Measurements from ENCODE around the gene RHOU.
"Not testable (repeated sequence)": the region's sequence is repeated elsewhere in the genome, so short reads cannot be mapped to it uniquely, and the experiment has no call there.

The RHOU gene

DNA sequence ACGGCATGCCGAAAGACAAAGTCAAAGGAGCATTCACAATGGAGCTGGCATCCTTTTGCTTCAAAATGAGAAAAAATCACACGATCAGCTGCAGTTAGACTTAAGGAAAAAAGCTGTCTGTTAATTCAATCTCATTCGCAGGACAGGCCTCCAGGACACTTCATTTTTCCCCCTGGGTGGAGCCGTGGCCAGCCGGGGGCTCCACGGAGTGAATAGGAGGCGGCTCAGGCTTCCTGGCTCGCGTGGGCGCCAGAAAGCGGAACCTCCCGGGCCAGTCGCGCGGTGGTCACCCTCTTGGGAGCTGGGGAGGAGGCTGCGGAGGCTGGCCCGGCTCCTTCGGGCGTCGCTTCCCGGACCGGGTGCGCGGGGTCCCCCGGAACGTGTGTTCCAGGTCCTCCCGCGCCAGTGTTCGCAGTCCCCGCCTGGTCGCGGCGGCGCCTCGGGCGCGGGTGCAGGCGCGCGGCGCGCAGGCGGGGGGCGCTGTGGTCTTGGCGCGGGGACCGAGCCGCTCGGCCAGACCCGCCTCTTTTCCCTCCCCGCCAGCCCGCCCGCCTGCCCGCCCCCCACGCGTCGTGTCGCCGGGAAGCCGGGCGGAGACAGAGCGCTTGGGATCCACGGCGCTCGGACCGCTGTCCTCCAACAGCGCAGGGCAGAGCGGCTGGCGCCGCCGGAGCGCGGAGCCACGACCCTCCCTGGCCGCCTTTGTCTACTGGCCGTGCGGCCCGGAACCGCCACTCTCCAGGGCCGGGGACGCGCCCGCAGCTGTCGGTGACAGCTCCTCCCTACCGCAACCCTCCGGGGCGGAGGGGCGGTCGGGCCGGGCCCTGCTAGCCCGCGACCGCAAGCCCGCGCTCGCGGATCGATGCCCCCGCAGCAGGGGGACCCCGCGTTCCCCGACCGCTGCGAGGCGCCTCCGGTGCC is at the start of gene RHOU:
Gene RHOU, plus strand, starts transcription at position 599 of the 921 bp plus-strand sequence. Its CDS starts 264 bp downstream, at position 863.
- H3K27me3 Mint-ChIP-seq, result peaks cover 34% of the 10 kb centered on the region
- peak within 1 kb of the TSS; percentile 76 for H3K4me3 Mint-ChIP-seq
- H3K9me3 Mint-ChIP-seq, result no peaks in the 10 kb centered on the region
- H3K36me3 Mint-ChIP-seq (ENCODE audit: low read depth), result no peaks in the 10 kb centered on the region
- ATAC-seq, result peak; percentile 83
- H3K27ac Mint-ChIP-seq, result peak within 1 kb of the TSS; percentile 19
- peak; percentile 68 for DNase-seq
- H3K4me1 Mint-ChIP-seq, result peaks cover 7% of the 10 kb centered on the region

DNA sequence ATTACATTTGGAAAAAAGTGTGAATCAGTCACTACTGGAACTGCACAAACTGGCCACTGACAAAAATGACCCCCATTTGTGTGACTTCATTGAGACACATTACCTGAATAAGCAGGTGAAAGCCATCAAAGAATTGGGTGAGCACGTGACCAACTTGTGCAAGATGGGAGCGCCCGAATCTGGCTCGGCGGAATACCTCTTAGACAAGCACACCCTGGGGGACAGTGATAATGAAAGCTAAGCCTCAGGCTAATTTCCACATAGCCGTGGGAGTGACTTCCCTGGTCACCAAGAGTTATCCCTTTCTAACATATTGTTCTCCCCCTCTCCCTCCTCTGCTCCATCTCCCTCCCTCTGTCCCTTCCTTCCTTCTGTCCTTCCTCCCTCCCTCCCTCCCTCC is 47.7 kb upstream of the RHOU start:
- Mint-ChIP-seq H3K4me3 (no peak overlapping the region), H3K27me3 (peaks cover 19% of the 10 kb centered on the region), H3K27ac (no peak overlapping the region), H3K9me3 (no peaks in the 10 kb centered on the region), H3K4me1 (no peaks in the 10 kb centered on the region), H3K36me3 (ENCODE audit: low read depth) (no peaks in the 10 kb centered on the region)
- DNase-seq (no peak), ATAC-seq (no peak)

DNA sequence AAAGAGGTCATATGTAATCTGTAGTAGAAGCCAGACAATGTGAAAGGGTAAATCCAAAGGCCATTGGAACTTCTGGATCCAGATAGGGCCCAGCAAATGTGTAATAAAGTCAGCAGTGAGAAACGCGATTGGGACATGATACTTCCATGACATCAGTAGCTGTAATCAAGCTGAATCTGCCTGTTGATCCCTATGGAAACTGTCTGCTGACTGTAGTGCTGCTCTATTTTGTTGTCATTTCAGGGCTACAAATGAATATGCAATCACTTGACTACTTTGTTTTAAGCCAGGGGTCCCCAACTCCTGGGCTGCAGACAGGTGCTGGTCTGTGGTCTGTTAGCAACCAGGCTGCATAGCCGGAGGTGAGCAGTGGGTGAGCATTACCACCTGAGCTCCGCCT is 46.0 kb upstream of the RHOU start:
- Mint-ChIP-seq H3K9me3 (no peaks in the 10 kb centered on the region), H3K4me1 (no peaks in the 10 kb centered on the region), H3K27me3 (peaks cover 11% of the 10 kb centered on the region), H3K4me3 (no peak overlapping the region), H3K27ac (no peak overlapping the region), H3K36me3 (ENCODE audit: low read depth) (no peaks in the 10 kb centered on the region)
- ATAC-seq (no peak), DNase-seq (no peak)

DNA sequence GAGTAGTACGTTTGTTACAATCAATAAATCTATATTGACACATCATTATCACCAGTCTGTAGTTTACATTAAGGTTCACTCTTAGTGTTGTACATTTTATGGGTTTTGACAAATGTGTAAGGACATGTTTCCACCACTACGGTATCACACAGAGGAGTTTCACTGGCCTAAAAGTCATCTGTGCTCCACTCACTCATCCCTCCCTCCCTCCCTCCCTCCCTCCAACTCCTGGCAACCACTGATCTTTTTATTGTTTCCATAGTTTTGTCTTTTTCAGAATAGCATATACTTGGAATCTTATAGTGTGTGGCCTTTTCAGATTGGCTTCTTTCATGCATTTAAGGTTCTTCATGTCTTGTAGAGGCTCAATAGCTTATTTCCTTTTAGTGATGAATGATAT is 44.1 kb upstream of the RHOU start:
- DNase-seq (no peak), ATAC-seq (no peak)
- H3K27me3 Mint-ChIP-seq, result peaks cover 11% of the 10 kb centered on the region
- no peaks in the 10 kb centered on the region for H3K9me3 Mint-ChIP-seq
- no peak overlapping the region for H3K4me3 Mint-ChIP-seq
- no peak overlapping the region for H3K27ac Mint-ChIP-seq
- H3K36me3 Mint-ChIP-seq (ENCODE audit: low read depth), result no peaks in the 10 kb centered on the region
- H3K4me1 Mint-ChIP-seq, result peaks cover 9% of the 10 kb centered on the region

DNA sequence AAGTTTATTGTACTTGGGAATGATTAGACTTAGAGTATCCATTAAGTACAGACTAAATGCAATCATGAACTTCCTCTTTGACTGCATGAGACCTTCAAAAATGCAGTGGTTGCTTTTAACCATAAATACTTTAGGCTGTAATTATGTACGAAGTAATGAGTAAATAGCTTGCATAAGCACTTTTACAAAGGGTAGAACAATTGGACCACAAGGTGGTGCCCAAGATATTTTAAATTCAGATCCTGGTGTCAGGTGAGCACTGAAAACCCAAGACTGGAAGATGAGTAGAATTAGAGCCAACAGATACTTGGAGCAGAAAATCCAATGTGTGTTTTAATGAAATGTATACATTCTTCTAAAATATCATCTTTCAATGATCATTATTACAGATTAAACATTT is 43.4 kb upstream of the RHOU start:
- no peak overlapping the region for H3K4me3 Mint-ChIP-seq
- H3K9me3 Mint-ChIP-seq, result no peaks in the 10 kb centered on the region
- peaks cover 11% of the 10 kb centered on the region for H3K27me3 Mint-ChIP-seq
- no peak overlapping the region for H3K27ac Mint-ChIP-seq
- H3K36me3 Mint-ChIP-seq (ENCODE audit: low read depth), result no peaks in the 10 kb centered on the region
- DNase-seq (no peak), ATAC-seq (no peak)
- peaks cover 9% of the 10 kb centered on the region for H3K4me1 Mint-ChIP-seq

DNA sequence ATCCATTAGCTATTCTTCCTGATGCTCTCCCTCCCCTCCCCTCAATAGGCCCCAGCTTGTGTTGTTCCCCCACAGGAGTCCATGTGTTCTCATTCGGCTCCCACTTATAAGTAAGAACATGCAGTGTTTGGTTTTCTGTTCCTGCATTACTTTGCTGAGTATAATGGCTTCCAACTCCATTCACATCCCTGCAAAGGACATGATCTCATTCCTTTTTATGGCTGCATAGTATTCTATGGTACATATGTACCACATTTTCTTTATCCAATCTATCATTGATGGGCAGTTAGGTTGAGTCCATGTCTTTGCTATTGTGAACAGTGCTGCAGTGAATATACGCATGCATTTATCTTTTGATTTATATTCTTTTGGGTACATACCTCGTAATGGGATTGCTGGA is 40.8 kb upstream of the RHOU start:
- not testable (repeated sequence) for H3K27me3 Mint-ChIP-seq; H3K36me3 Mint-ChIP-seq (ENCODE audit: low read depth); H3K9me3 Mint-ChIP-seq; ATAC-seq; H3K4me3 Mint-ChIP-seq; H3K4me1 Mint-ChIP-seq; DNase-seq; H3K27ac Mint-ChIP-seq

DNA sequence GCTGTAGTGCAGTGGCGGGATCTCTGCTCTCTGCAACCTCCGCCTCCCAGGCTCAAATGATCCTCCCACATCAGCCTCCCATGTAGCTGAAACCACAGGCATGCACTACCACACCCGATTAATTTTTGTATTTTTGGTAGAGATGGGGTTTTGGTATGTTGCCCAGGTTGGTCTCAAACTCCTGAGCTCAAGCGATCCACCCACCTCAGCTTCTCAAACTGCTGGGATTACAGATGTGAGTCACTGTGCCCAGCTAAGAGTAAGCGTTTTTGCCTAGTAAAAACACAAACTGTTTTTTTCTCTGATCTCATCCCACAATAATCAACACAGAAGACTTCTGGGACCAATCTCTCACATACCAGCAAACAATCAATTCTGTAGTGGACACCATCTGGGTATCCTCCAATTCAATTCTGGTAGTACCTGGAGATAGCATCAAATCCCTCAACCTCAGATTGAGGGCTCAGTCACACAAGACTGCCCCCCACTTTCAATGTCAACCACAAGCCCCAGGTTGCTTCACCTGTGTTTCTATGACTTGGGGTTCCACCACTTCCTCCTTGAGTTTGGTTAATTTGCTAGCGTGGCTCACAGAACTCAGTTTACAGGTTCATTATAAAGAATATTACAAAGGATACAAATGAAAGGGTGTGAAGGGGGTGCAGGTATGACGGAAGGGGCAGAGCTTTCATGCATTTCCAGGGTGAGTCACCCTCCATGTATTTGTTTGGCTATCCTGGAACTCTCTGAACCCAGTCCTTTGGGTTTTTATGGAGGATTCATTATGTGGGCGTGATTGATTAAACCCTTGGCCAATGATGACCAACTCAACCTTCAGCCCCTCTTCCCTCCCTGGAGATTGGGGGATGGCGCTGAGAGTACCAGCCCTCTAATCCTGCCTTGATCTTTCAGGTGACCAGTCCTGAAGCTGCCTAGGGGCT is 40.0 kb upstream of the RHOU start:
- H3K36me3 Mint-ChIP-seq (ENCODE audit: low read depth), result no peaks in the 10 kb centered on the region
- H3K4me3 Mint-ChIP-seq, result no peak overlapping the region
- H3K4me1 Mint-ChIP-seq, result peaks cover 9% of the 10 kb centered on the region
- ATAC-seq (peak; percentile 24), DNase-seq (no peak)
- no peaks in the 10 kb centered on the region for H3K27me3 Mint-ChIP-seq
- no peaks in the 10 kb centered on the region for H3K9me3 Mint-ChIP-seq
- H3K27ac Mint-ChIP-seq, result no peak overlapping the region

DNA sequence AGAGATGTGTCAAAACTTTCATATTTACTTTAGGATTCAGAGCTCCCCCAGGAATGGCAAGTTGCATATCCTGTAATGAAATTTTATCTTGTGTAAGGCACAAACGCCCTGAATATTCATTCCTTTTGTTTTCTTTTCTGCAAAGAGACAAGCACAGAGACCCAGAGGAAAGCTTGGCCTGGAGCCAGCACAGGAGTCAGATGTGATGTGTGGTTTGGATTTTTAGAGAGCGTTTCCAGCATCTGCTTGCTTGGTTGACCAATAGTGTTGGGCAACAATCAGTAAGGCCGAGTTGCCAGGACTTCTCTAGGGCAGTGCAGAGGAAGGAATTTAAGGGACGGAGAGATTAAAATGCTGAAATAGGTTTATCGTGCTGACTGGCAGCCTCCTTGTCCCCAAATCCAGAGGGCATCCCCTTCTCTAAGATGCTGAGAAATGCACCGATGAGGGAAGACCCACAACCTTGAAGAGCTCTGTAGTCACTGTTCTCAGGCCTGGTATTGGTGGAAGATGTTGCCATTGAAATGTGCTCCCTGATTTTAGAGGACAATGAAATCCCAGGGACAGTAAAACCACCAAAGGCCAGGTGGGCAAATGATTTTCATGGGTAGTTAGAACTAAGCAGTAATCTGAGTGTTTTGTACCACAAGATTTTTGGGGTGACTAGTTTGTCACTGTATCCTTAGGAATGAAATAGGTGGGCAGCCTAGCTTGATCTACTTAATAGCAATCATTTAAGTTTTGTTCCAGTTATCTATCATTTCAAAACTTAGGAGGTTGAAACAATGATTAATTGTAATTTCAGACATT is 37.9 kb upstream of the RHOU start:
- ATAC-seq (no peak), DNase-seq (no peak)
- Mint-ChIP-seq H3K27ac (no peak overlapping the region), H3K4me3 (no peak overlapping the region), H3K27me3 (no peaks in the 10 kb centered on the region), H3K36me3 (ENCODE audit: low read depth) (no peaks in the 10 kb centered on the region), H3K4me1 (peaks cover 9% of the 10 kb centered on the region), H3K9me3 (no peaks in the 10 kb centered on the region)

DNA sequence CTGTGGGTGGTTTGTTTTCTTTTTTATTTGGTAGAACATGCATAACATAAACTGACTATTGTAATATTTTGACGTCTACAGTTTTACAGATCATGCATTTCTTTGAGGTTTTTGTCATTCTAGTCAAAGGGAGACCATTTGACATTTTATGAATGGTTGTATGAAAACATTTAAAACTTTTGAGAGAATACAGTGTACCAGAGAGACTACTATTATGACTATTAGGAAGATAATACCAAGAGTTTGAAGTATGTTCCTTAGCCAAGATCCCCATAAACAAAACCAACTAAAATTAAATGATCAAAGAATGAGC is 37.3 kb upstream of the RHOU start:
- H3K36me3 Mint-ChIP-seq (ENCODE audit: low read depth), result no peaks in the 10 kb centered on the region
- H3K27me3 Mint-ChIP-seq, result no peaks in the 10 kb centered on the region
- H3K9me3 Mint-ChIP-seq, result peaks cover 5% of the 10 kb centered on the region
- peaks cover 9% of the 10 kb centered on the region for H3K4me1 Mint-ChIP-seq
- ATAC-seq, result no peak
- no peak overlapping the region for H3K27ac Mint-ChIP-seq
- no peak for DNase-seq
- H3K4me3 Mint-ChIP-seq, result no peak overlapping the region

DNA sequence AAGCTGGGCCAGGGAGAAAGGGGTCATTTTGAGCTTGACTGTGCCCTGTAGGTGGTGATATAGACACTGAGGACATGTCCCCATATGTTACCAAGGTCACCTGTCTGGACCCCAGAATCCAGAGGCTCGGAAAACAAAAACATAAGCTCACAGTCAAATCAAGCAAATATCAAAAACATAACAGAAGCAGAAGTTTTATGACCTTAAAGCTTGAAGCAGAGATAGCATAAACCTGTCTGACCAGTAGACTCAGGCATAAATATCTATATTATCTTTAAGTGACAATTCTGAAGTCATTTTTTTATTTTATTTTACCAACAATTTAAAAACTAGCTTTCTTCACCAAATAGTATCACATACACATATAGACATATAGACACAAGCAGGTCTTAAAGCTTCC is 32.8 kb upstream of the RHOU start:
- no peaks in the 10 kb centered on the region for H3K4me1 Mint-ChIP-seq
- no peaks in the 10 kb centered on the region for H3K27me3 Mint-ChIP-seq
- H3K36me3 Mint-ChIP-seq (ENCODE audit: low read depth), result no peaks in the 10 kb centered on the region
- H3K9me3 Mint-ChIP-seq, result peaks cover 5% of the 10 kb centered on the region
- ATAC-seq (no peak), DNase-seq (no peak)
- H3K4me3 Mint-ChIP-seq, result no peak overlapping the region
- no peak overlapping the region for H3K27ac Mint-ChIP-seq

DNA sequence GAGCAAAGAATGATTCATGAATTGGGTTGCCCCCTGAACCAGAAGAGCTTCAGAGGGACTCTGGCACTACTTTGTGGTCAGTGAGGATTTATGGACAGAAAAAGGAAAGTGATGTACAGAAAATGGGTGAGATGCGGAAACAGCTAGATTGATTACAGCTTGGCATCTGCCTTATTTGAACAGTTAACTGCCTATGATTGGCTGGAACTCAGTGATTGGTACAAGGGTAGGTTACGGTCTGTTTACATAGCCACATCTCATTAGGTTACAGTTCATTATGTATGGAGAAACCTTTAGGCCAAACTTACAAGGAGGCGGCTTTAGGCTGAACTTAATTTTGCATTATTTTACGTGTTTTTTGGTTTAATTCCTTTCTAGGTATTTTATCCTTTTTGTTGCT is 29.0 kb upstream of the RHOU start:
- H3K4me1 Mint-ChIP-seq, result no peaks in the 10 kb centered on the region
- ATAC-seq (no peak), DNase-seq (no peak)
- H3K9me3 Mint-ChIP-seq, result peaks cover 5% of the 10 kb centered on the region
- no peak overlapping the region for H3K27ac Mint-ChIP-seq
- no peaks in the 10 kb centered on the region for H3K36me3 Mint-ChIP-seq (ENCODE audit: low read depth)
- H3K4me3 Mint-ChIP-seq, result no peak overlapping the region
- peaks cover 2% of the 10 kb centered on the region for H3K27me3 Mint-ChIP-seq

DNA sequence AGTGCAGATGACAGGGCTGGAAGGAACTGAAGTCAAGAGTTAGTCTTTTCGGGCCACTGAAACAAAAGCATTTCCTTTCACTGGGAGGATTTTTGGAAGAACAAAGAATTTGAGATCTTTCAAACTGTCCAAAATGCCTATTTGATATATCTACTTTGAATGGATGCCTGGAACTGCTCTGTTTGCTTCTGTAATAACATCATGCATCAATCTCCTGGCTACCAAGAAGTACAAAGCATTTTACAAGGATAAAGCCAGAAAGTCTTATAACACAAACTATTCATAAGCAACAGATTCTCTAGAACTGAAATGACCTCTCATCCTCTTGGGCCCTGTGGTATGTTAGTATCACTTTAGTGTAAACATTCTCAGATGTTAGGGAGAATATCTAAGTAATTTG is 18.2 kb upstream of the RHOU start:
- Mint-ChIP-seq H3K4me3 (no peak overlapping the region), H3K27ac (no peak overlapping the region), H3K36me3 (ENCODE audit: low read depth) (no peaks in the 10 kb centered on the region), H3K4me1 (no peaks in the 10 kb centered on the region), H3K27me3 (peaks cover 2% of the 10 kb centered on the region), H3K9me3 (no peaks in the 10 kb centered on the region)
- no peak for DNase-seq
- no peak for ATAC-seq

DNA sequence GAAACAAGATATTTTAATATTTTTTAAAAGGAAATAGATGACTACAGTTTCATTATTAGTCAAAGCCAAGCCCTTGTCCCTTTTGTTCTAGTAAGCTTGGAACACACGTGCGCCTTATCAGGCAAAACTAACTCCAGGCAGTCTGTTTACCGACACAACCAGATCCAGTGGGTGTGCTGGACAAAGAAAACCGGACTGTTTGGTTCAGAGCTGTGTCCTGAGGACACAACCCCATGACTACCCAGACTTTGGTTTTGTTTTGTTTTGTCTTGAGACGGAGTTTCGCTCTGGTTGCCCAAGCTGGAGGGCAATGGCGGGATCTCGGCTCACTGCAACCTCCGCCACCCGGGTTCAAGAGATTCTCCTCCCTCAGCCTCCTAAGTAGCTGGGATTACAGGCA is 13.9 kb upstream of the RHOU start:
- Mint-ChIP-seq H3K36me3 (ENCODE audit: low read depth) (no peaks in the 10 kb centered on the region), H3K27ac (no peak overlapping the region), H3K27me3 (peaks cover 2% of the 10 kb centered on the region), H3K9me3 (no peaks in the 10 kb centered on the region), H3K4me1 (no peaks in the 10 kb centered on the region), H3K4me3 (no peak overlapping the region)
- ATAC-seq (no peak), DNase-seq (no peak)

DNA sequence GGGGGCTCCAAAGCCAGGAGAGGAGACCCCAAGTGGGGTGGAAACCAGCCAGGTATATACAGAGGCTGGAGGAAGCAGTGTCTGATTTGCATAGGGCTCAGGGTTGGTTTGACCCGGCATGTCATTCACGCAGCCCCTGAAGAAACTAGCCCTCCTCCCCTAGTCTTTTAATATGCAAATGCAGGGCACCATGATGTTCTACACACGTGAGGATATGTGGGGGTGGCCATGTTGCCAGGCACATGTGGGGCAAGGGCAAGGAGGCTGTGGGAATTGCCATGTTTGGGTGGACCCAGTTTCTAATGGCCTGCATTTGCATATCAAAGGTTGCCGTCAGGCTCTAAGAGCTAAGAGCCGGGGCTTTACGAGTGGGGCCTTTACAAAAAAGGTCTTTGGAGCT is 12.0 kb upstream of the RHOU start:
- Mint-ChIP-seq H3K27ac (no peak overlapping the region), H3K9me3 (no peaks in the 10 kb centered on the region), H3K27me3 (peaks cover 6% of the 10 kb centered on the region), H3K4me1 (no peaks in the 10 kb centered on the region), H3K36me3 (ENCODE audit: low read depth) (no peaks in the 10 kb centered on the region), H3K4me3 (no peak overlapping the region)
- ATAC-seq (no peak), DNase-seq (no peak)

Measured in activated naive CD8-positive, alpha-beta T cell treated with anti-CD3 and anti-CD28 coated beads, Interleukin-2, amount 50 U/mL, for 24 hours (primary cell).